GM10266 (cell line): ENCODE results near the gene MTHFD2L.
A peak's percentile ranks its signal among the peaks of the same experiment; 100 is the strongest.

Experiments
- DNase-seq: peaks from one replicate; pipeline ENCODE4 v3.0.0; 2012; ENCODE audit errors: extremely low spot score
- TF ChIP-seq, protein P1 (sequence below): IDR thresholded peaks from 2 replicates; pipeline ENCODE4 v1.5.1; 2012; ENCODE audit warnings: mild to moderate bottlenecking, low read depth; ENCODE audit not compliant: control insufficient read depth, insufficient read depth; ENCODE audit errors: missing control alignments

Gene MTHFD2L

DNA sequence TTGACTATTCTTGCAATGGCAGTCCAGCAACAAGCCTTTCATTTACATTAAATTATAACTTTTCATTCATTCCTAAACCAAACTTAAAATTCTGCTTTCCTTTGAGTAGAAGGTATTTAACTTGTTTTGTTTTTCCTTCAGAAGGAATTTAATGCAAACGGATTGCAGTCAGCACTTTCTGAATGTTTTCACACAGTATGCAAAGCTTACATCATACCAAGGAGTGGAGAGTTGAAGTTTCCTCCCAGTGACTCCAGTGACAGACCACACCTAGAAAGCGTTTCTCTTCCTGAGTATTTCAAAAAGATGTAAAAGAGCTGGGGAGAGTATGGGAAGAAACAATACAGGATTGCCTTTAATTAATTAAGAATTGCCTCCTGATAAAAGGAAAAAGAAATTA is 158.5 kb downstream of the MTHFD2L start:
- TF ChIP-seq, protein P1, sequence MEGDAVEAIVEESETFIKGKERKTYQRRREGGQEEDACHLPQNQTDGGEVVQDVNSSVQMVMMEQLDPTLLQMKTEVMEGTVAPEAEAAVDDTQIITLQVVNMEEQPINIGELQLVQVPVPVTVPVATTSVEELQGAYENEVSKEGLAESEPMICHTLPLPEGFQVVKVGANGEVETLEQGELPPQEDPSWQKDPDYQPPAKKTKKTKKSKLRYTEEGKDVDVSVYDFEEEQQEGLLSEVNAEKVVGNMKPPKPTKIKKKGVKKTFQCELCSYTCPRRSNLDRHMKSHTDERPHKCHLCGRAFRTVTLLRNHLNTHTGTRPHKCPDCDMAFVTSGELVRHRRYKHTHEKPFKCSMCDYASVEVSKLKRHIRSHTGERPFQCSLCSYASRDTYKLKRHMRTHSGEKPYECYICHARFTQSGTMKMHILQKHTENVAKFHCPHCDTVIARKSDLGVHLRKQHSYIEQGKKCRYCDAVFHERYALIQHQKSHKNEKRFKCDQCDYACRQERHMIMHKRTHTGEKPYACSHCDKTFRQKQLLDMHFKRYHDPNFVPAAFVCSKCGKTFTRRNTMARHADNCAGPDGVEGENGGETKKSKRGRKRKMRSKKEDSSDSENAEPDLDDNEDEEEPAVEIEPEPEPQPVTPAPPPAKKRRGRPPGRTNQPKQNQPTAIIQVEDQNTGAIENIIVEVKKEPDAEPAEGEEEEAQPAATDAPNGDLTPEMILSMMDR = no peak
- DNase-seq = no peak

DNA sequence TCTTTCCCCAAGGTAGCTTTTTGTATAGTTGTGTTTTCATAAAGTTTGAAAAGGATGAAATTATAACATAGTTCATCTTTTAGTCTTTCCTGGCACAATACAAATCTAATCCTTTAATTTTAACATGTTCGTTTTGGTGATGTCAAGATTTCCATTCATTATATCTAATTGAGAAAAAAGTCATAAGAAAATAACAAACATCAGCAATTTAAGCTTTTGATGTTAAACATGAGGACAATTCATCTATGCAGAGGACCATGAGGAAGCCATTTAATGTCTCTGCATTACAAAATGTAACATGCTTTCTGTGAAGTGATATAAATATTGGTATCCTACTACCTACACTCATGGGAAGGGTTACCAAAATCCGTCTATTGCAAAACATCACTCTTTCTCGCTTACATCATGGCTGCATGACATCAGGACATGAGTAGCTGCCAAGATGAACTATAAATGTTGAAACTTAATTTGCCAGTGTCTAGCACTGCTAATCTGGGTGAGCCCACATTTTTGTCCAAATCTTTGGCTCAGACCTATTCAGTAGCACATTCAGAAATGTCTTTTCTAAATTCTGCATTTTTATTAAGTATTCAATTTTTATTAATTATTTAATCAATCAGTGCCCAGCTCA is 159.8 kb downstream of the MTHFD2L start:
- TF ChIP-seq, protein P1 = no peak

DNA sequence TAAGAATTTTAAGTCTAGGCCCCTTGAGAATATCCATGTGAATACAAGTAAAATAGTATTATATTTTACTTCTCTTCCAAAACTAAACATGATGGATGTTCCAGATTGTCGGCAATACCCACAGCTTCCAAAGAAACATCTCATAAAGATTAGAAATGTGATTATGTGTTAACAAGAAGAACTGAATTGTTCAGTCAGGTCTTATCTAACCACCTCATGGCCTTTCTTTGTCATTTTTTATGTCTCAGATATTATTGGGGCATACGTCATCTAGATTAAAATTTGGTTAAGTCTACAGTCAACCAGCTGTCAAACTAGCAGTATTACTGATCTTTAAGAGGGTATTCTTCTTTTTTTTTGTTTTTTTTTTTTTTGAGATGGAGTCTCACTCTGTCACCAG is 160.4 kb downstream of the MTHFD2L start:
- no peak for DNase-seq
- TF ChIP-seq, protein P1 = no peak

More for the DNA sequence above, 159.8 kb downstream of the MTHFD2L start:
- no peak for DNase-seq

DNA sequence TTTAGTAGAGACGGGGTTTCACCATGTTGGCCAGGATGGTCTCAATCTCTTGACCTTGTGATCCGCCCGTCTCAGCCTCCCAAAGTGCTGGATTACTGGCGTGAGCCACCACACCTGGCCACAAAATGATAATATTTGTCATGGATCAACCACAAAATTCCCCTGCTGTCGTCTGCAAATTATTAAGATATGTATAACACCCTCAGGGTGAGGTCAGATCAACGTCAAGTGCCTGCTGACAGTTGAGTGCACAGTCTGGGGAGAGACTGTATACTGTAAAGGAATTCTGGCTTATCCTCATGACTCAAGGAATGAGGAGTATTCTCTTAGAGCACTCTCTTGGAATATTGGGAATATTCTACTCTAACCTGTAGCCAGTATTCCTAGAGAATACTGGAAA is 161.6 kb downstream of the MTHFD2L start:
- DNase-seq = no peak
- TF ChIP-seq, protein P1 = no peak

DNA sequence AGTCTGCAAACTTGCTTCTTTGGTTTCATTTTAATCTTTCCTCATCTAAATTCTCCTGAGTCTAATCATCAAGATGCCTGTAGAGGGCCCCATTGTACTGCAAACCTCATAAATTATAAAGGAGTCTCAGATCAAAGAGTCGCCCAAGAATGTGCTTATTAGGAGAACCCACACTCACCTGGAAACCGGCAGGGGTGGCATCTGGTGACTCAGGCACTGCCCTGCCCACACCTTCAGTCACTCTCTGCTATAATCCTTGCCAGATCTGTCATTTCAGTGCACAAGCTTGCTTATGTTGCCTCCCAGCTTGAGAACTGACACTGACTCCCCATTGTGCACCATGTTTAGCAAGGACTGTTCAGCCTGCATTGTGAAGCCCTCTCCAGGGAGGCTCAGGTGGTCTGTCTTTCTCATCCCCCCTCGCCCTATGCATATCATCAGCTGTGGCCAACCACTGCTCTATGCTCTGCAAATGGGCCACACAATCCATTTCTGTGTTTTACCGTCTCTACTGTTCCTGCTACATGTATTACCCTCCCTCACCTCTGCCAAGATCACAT is 162.7 kb downstream of the MTHFD2L start:
- peak; percentile 42 for DNase-seq
- TF ChIP-seq, protein P1 = peak; percentile 52

DNA sequence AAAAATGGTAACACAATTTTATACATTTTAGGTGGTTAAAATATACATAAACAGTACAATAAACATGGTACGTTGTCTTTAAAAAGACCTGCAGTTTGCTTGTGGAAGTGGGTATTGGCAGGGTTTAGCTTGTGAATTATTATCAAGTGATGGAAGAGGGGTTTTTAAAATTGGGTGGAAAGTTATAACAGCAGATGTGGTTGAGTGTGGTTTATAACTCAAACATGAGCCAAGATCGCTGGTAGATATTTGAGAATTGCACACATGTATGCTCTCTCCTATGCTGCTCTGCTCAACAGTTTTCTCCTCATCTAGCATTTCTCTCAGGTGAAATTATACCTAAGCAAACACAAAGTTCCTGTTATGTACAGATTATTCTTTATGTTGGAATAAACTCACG is 164.4 kb downstream of the MTHFD2L start:
- no peak for DNase-seq
- TF ChIP-seq, protein P1 = no peak

DNA sequence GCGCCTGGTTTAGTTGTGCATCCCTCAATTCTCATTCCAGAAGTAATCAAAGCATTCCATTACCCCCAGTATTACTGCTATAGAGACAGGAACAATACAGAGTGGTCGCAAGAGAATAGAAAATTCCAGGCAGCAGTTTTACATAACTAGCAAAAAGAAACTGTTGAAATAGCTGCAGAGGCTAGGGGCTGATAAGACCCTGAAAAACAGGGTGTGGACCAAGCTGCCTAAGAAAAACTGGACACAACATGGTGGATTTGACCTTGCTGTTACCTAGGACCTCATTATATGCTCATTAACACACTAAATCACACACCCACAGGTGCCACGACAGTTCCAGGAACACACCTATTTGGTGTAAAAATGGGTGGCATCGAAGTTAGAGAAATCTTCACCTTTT is 165.7 kb downstream of the MTHFD2L start:
- no peak for DNase-seq
- TF ChIP-seq, protein P1 = no peak
